ENCODE results near the gene SMG6.

DNA sequence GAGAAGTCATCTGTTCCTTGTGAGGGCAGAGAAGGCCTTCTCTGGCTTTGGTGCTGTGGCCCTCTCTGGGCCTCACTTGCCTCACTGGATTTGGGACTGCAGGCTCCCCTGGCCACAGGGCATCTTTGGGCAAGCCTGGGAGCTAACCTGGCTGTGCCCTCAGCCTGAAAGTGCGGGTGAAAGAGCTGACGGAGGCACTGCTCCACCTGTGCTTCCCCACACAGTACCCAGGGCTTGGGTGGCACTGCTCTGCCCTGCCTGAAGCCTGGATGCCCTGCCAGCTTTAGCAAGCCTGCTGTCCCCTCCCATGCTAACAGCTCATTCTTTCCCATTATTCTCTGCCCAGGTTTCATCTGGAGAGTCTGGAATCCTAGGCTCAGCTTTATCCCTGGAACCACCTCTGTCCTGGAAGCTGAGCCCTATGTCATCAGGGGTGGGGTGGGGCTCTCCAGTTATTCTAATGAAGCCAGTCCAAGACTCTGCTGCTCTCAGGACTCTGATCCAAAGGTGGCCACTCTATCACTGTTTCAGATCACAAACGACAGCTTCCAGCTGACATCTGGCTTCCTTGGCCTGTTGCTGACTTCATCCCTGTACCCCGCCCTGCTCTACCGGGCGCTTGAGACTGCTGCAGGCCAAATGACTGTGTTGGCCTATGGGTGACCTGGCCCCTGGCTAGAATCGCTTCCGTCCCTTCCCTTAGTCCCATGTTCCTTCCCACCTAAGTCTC is 219.4 kb downstream of the SMG6 start:
- TF ChIP-seq ZSCAN29 (CRISPR knock-in tag; conservative IDR thresholded peaks at IDR 0.05) (no peak), EP300 (IDR thresholded peaks at IDR 0.05; ENCODE audit: low read depth in 2 of 2, low read length in 2 of 2) (no peak), EP300 (CRISPR knock-in tag; IDR thresholded peaks at IDR 0.05; ENCODE audit: borderline replicate concordance) (no peak), ZNF264 (CRISPR knock-in tag; IDR thresholded peaks at IDR 0.05) (no peak), ZBTB1 (CRISPR knock-in tag; IDR thresholded peaks at IDR 0.05; ENCODE audit: borderline replicate concordance) (no peak)
- TF ChIP-seq, protein P1, sequence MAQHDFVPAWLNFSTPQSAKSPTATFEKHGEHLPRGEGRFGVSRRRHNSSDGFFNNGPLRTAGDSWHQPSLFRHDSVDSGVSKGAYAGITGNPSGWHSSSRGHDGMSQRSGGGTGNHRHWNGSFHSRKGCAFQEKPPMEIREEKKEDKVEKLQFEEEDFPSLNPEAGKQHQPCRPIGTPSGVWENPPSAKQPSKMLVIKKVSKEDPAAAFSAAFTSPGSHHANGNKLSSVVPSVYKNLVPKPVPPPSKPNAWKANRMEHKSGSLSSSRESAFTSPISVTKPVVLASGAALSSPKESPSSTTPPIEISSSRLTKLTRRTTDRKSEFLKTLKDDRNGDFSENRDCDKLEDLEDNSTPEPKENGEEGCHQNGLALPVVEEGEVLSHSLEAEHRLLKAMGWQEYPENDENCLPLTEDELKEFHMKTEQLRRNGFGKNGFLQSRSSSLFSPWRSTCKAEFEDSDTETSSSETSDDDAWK (CRISPR knock-in tag; IDR thresholded peaks at IDR 0.05): no peak
- TF ChIP-seq, protein P2, sequence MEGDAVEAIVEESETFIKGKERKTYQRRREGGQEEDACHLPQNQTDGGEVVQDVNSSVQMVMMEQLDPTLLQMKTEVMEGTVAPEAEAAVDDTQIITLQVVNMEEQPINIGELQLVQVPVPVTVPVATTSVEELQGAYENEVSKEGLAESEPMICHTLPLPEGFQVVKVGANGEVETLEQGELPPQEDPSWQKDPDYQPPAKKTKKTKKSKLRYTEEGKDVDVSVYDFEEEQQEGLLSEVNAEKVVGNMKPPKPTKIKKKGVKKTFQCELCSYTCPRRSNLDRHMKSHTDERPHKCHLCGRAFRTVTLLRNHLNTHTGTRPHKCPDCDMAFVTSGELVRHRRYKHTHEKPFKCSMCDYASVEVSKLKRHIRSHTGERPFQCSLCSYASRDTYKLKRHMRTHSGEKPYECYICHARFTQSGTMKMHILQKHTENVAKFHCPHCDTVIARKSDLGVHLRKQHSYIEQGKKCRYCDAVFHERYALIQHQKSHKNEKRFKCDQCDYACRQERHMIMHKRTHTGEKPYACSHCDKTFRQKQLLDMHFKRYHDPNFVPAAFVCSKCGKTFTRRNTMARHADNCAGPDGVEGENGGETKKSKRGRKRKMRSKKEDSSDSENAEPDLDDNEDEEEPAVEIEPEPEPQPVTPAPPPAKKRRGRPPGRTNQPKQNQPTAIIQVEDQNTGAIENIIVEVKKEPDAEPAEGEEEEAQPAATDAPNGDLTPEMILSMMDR (CRISPR knock-in tag; IDR thresholded peaks at IDR 0.05): no peak
- TF ChIP-seq, protein P3, sequence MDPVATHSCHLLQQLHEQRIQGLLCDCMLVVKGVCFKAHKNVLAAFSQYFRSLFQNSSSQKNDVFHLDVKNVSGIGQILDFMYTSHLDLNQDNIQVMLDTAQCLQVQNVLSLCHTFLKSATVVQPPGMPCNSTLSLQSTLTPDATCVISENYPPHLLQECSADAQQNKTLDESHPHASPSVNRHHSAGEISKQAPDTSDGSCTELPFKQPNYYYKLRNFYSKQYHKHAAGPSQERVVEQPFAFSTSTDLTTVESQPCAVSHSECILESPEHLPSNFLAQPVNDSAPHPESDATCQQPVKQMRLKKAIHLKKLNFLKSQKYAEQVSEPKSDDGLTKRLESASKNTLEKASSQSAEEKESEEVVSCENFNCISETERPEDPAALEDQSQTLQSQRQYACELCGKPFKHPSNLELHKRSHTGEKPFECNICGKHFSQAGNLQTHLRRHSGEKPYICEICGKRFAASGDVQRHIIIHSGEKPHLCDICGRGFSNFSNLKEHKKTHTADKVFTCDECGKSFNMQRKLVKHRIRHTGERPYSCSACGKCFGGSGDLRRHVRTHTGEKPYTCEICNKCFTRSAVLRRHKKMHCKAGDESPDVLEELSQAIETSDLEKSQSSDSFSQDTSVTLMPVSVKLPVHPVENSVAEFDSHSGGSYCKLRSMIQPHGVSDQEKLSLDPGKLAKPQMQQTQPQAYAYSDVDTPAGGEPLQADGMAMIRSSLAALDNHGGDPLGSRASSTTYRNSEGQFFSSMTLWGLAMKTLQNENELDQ (CRISPR knock-in tag; IDR thresholded peaks at IDR 0.05; ENCODE audit: borderline replicate concordance): no peak
- TF ChIP-seq, protein P4, sequence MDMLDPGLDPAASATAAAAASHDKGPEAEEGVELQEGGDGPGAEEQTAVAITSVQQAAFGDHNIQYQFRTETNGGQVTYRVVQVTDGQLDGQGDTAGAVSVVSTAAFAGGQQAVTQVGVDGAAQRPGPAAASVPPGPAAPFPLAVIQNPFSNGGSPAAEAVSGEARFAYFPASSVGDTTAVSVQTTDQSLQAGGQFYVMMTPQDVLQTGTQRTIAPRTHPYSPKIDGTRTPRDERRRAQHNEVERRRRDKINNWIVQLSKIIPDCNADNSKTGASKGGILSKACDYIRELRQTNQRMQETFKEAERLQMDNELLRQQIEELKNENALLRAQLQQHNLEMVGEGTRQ (IDR thresholded peaks at IDR 0.05; ENCODE audit: low read depth, low read length): no peak
- TF ChIP-seq, protein P4 (CRISPR knock-in tag; IDR thresholded peaks at IDR 0.05; ENCODE audit: borderline replicate concordance): no peak

Data from HepG2 (cell line).